Neural progenitor cell (in vitro differentiated cells): ENCODE results near the gene HOXD3. TPM values are rescaled to one million over a fixed set of nuclear protein-coding genes. Genes with fewer than 3 reads are reported as not detected.
A peak's percentile ranks its signal among the peaks of the same experiment; 100 is the strongest.

Experiments used
- DNase-seq: peaks from one replicate; pipeline ENCODE4 v3.0.0-alpha.2; 2016; ENCODE audit warnings: low spot score
- H2AFZ ChIP-seq: fragments of 200-600 bp; sonication (generic); replicated peaks from 2 replicates; pipeline ENCODE4 v1.6.1; 2016; ENCODE audit warnings: antibody characterized with exemption
- H3F3A ChIP-seq: fragments of 200-600 bp; sonication (generic); 2 replicates; pipeline ENCODE4 v1.6.1; 2016; ENCODE audit warnings: antibody characterized with exemption, low read depth
- H3K27ac ChIP-seq: fragments of 200-600 bp; sonication (generic); 2 replicates; pipeline ENCODE4 v1.5.1; 2016; ENCODE audit warnings: mild to moderate bottlenecking
- H3K27me3 ChIP-seq: fragments of 200-600 bp; sonication (generic); 2 replicates; pipeline ENCODE4 v1.6.1; 2016; ENCODE audit warnings: mild to moderate bottlenecking, moderate library complexity
- H3K36me3 ChIP-seq: fragments of 200-600 bp; sonication (generic); 2 replicates; pipeline ENCODE4 v1.5.1; 2016
- H3K4me1 ChIP-seq: fragments of 200-600 bp; sonication (generic); 2 replicates; pipeline ENCODE4 v1.6.1; 2016; ENCODE audit warnings: mixed run types
- H3K4me2 ChIP-seq: fragments of 200-600 bp; sonication (generic); 2 replicates; pipeline ENCODE4 v1.6.1; 2016
- H3K4me3 ChIP-seq: fragments of 200-600 bp; sonication (generic); 2 replicates; pipeline ENCODE4 v1.5.1; 2016
- H3K79me2 ChIP-seq: fragments of 200-600 bp; sonication (generic); 2 replicates; pipeline ENCODE4 v1.6.1; 2016; ENCODE audit warnings: low read depth
- H3K9ac ChIP-seq: fragments of 200-600 bp; sonication (generic); 2 replicates; pipeline ENCODE4 v1.6.1; 2016
- H3K9me3 ChIP-seq: fragments of 200-600 bp; sonication (generic); 2 replicates; pipeline ENCODE4 v1.5.1; 2016; ENCODE audit warnings: low read depth
- H4K20me1 ChIP-seq: fragments of 200-600 bp; sonication (generic); 2 replicates; pipeline ENCODE4 v1.6.1; 2016; ENCODE audit warnings: low read depth
- H3K27ac Mint-ChIP-seq: 3 replicates; pipeline ENCODE4 v1.8.0; 2021; ENCODE audit warnings: mixed read lengths
- H3K27me3 Mint-ChIP-seq: 2 replicates; pipeline ENCODE4 v1.8.0; 2022; ENCODE audit warnings: low read depth, mild to moderate bottlenecking, inconsistent platforms, moderate library complexity, mixed read lengths; ENCODE audit not compliant: insufficient read depth
- H3K36me3 Mint-ChIP-seq: 3 replicates; pipeline ENCODE4 v1.8.0; 2021; ENCODE audit warnings: mixed read lengths
- H3K4me1 Mint-ChIP-seq: 3 replicates; pipeline ENCODE4 v1.8.0; 2021; ENCODE audit warnings: mixed read lengths
- H3K4me3 Mint-ChIP-seq: 3 replicates; pipeline ENCODE4 v1.8.0; 2021; ENCODE audit warnings: mild to moderate bottlenecking, moderate library complexity, mixed read lengths
- H3K9me3 Mint-ChIP-seq: 3 replicates; pipeline ENCODE4 v1.8.0; 2020; ENCODE audit warnings: mixed read lengths
- EZH2 ChIP-seq: fragments of 200-600 bp; sonication (generic); IDR thresholded peaks from 2 replicates; pipeline ENCODE4 v1.6.1; 2017; ENCODE audit warnings: antibody characterized with exemption, mild to moderate bottlenecking, moderate library complexity
- EZH2phosphoT487 ChIP-seq: fragments of 200-600 bp; sonication (generic); IDR thresholded peaks from 2 replicates; pipeline ENCODE4 v1.6.1; 2017; ENCODE audit warnings: antibody characterized with exemption
- total RNA-seq: library from RNA; depleted of rRNA; stranded (reverse); fragments of >200 nt; gene quantifications from 2 replicates; pipeline ENCODE4 v1.2.3, GENCODE V29; 2015; ENCODE audit warnings: low replicate concordance
- TF ChIP-seq, protein P1 (sequence below): fragments of 200-600 bp; sonication (generic); IDR thresholded peaks from 2 replicates; pipeline ENCODE4 v1.5.1; 2017; ENCODE audit warnings: antibody characterized with exemption, mild to moderate bottlenecking

Gene HOXD3
- total RNA-seq, 1 donor from 2014 or later: not detected

DNA sequence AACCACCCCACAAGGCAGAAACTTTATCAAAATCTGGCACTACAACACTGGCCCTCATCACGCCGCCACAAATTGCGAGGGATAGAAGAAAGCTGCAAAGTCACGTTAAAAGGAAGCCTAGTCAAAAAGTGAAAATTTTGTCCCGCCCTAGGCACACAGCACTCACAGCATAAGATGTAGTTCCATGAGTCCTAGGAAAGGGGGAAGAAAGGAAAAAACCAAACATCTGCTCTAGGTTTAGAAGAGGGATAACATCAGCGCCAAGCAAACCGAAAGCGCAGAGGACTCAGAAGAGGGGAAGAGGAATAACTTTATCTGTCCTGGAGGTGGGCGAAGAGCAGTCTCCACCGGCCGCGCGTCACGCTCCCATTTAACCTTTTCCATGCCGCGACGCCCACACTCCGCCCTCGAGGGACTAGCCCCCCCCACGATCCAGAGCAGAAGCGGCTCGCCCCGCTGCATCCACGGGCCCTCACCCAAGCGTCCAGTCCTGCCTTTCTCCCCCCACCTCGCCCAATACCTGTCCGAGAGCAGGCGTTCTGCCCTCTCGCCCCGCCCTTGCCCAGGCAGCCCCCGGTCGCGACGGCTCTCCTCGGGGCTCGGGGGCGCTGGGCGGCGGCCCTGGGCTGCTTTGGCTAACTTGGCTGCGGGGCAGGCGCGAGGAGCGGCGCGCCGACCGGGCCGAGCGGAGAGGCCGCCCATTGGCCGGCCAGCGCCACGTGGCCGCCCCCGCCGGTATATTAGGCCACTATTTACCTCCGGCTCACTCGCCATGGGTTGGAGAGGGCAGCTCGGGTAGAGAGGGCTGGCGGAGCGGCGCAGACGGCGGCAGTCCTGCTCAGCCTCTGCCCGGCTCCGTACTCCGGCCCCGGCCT is 31.0 kb downstream of the HOXD3 start, which contains the start of gene HOXD1:
Gene HOXD1, plus strand, starts transcription at position 770 of the 875 bp plus-strand sequence. CDS start 134 bp downstream, outside the sequence.
- Mint-ChIP-seq H3K36me3 (no peaks in the 10 kb centered on the region), H3K4me3 (peak within 1 kb of the TSS; percentile 81), H3K4me1 (peaks cover 6% of the 10 kb centered on the region), H3K27ac (no peak within 1 kb of the TSS), H3K27me3 (peaks cover 78% of the 10 kb centered on the region), H3K9me3 (peaks cover 7% of the 10 kb centered on the region)
- no peaks in the 10 kb centered on the region for H3K4me1 ChIP-seq
- H3K27me3 ChIP-seq: peaks cover 100% of the 10 kb centered on the region
- H3K36me3 ChIP-seq: no peaks in the 10 kb centered on the region
- H3K9me3 ChIP-seq: no peaks in the 10 kb centered on the region
- peak within 1 kb of the TSS; percentile 74 for H3K4me2 ChIP-seq
- peak within 1 kb of the TSS; percentile 28 for H3K4me3 ChIP-seq
- no peaks in the 10 kb centered on the region for H3K79me2 ChIP-seq
- peaks cover 47% of the 10 kb centered on the region for H4K20me1 ChIP-seq
- H3K27ac ChIP-seq: no peak within 1 kb of the TSS
- peak within 1 kb of the TSS; percentile 11 for H2AFZ ChIP-seq
- peak; percentile 63 for DNase-seq
- no peak within 1 kb of the TSS for H3K9ac ChIP-seq
- TF ChIP-seq, protein P1, sequence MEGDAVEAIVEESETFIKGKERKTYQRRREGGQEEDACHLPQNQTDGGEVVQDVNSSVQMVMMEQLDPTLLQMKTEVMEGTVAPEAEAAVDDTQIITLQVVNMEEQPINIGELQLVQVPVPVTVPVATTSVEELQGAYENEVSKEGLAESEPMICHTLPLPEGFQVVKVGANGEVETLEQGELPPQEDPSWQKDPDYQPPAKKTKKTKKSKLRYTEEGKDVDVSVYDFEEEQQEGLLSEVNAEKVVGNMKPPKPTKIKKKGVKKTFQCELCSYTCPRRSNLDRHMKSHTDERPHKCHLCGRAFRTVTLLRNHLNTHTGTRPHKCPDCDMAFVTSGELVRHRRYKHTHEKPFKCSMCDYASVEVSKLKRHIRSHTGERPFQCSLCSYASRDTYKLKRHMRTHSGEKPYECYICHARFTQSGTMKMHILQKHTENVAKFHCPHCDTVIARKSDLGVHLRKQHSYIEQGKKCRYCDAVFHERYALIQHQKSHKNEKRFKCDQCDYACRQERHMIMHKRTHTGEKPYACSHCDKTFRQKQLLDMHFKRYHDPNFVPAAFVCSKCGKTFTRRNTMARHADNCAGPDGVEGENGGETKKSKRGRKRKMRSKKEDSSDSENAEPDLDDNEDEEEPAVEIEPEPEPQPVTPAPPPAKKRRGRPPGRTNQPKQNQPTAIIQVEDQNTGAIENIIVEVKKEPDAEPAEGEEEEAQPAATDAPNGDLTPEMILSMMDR: no peak
- TF ChIP-seq EZH2 (peak; percentile 2), EZH2phosphoT487 (peak; percentile 81)
- no peaks in the 10 kb centered on the region for H3F3A ChIP-seq

DNA sequence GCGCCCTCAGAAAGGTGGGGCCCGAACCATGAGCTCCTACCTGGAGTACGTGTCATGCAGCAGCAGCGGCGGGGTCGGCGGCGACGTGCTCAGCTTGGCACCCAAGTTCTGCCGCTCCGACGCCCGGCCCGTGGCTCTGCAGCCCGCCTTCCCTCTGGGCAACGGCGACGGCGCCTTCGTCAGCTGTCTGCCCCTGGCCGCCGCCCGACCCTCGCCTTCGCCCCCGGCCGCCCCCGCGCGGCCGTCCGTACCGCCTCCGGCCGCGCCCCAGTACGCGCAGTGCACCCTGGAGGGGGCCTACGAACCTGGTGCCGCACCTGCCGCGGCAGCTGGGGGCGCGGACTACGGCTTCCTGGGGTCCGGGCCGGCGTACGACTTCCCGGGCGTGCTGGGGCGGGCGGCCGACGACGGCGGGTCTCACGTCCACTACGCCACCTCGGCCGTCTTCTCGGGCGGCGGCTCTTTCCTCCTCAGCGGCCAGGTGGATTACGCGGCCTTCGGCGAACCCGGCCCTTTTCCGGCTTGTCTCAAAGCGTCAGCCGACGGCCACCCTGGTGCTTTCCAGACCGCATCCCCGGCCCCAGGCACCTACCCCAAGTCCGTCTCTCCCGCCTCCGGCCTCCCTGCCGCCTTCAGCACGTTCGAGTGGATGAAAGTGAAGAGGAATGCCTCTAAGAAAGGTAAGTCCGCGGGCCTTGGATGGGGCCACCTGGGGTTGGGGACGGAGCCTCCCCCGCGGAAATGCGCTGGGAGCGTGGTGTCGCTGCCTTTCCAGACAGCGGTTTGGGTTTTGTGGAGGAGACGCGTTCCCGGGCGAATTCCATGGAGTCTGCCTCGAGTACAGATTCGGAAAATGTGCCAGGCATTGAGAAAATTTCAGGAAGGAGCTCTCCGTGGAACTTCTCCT is 31.9 kb downstream of the HOXD3 start:
- peaks cover 6% of the 10 kb centered on the region for H3K4me1 Mint-ChIP-seq
- H3K27ac Mint-ChIP-seq: no peak overlapping the region

More for the DNA sequence above, 31.9 kb downstream of the HOXD3 start:
- Mint-ChIP-seq H3K9me3 (peaks cover 7% of the 10 kb centered on the region), H3K4me3 (peak overlapping the region; percentile 59), H3K36me3 (no peaks in the 10 kb centered on the region), H3K27me3 (peaks cover 78% of the 10 kb centered on the region)
- peak overlapping the region; percentile 74 for H3K4me2 ChIP-seq
- H2AFZ ChIP-seq: peak overlapping the region; percentile 11
- H3K4me1 ChIP-seq: no peaks in the 10 kb centered on the region
- no peaks in the 10 kb centered on the region for H3K9me3 ChIP-seq
- DNase-seq: peak; percentile 39
- no peaks in the 10 kb centered on the region for H3K79me2 ChIP-seq
- H4K20me1 ChIP-seq: peaks cover 47% of the 10 kb centered on the region
- H3K4me3 ChIP-seq: peak overlapping the region; percentile 28
- H3K27ac ChIP-seq: no peak overlapping the region
- H3K36me3 ChIP-seq: no peaks in the 10 kb centered on the region
- H3K27me3 ChIP-seq: peaks cover 100% of the 10 kb centered on the region
- H3F3A ChIP-seq: no peaks in the 10 kb centered on the region
- no peak overlapping the region for H3K9ac ChIP-seq
- TF ChIP-seq EZH2phosphoT487: peak; percentile 96
- TF ChIP-seq, protein P1: no peak
- peak; percentile 98 for TF ChIP-seq EZH2
